GM12878 (cell line): ENCODE measurements around the gene LSM14A. TPM values are rescaled to one million over a fixed set of nuclear protein-coding genes. Genes with fewer than 3 reads are reported as not detected.

Experiments
- BHLHE40 ChIP-seq, 2 experiments: fragments of 450-650 bp in 1 of 2; IDR thresholded peaks; 2 replicates each; pipeline ENCODE4 v1.6.1; 2011 to 2017; ENCODE audit warnings: low read depth in 2 of 2, borderline replicate concordance in 1 of 2, improper control_type of control experiment in 1 of 2, low read length in 1 of 2, mild to moderate bottlenecking in 1 of 2
- CBX5 ChIP-seq: sonication (generic); IDR thresholded peaks from 2 replicates; pipeline ENCODE4 v1.6.1; 2016; ENCODE audit warnings: low read depth, moderate library complexity, mild to moderate bottlenecking, inconsistent platforms
- CHD1 ChIP-seq: IDR thresholded peaks from 2 replicates; pipeline ENCODE4 v1.6.1; 2012; ENCODE audit warnings: low read depth, low read length, improper control_type of control experiment
- FOXM1 ChIP-seq: IDR thresholded peaks from 2 replicates; pipeline ENCODE4 v1.6.1; 2012; ENCODE audit warnings: low read depth, mild to moderate bottlenecking, inconsistent platforms, low read length, moderate library complexity
- HDAC6 ChIP-seq: fragments of 200-600 bp; sonication (generic); IDR thresholded peaks from one replicate; pipeline ENCODE4 v1.8.0; 2017; ENCODE audit warnings: antibody characterized with exemption; ENCODE audit not compliant: unreplicated experiment
- HDGF ChIP-seq: fragments of 450-650 bp; IDR thresholded peaks from 2 replicates; pipeline ENCODE4 v1.6.1; 2016; ENCODE audit warnings: antibody characterized with exemption
- IKZF1 ChIP-seq: fragments of 450-650 bp; conservative IDR thresholded peaks from 2 replicates; pipeline ENCODE4 v1.6.1; 2017; ENCODE audit warnings: antibody characterized with exemption, mild to moderate bottlenecking
- IRF4 ChIP-seq: IDR thresholded peaks from 2 replicates; pipeline ENCODE4 v1.6.1; 2011; ENCODE audit warnings: low read depth, low read length
- MEF2A ChIP-seq: IDR thresholded peaks from 2 replicates; pipeline ENCODE4 v1.6.1; 2011; ENCODE audit warnings: low read depth, mild to moderate bottlenecking, low read length, moderate library complexity; ENCODE audit not compliant: insufficient read depth
- MEF2B ChIP-seq: fragments of 450-650 bp; IDR thresholded peaks from 2 replicates; pipeline ENCODE4 v1.6.1; 2018; ENCODE audit warnings: mild to moderate bottlenecking, moderate library complexity; ENCODE audit not compliant: partially characterized antibody, poor library complexity, severe bottlenecking
- RB1 ChIP-seq: fragments of 450-650 bp; formaldehyde crosslinking; IDR thresholded peaks from 2 replicates; pipeline ENCODE4 v1.6.1; 2017; ENCODE audit warnings: mild to moderate bottlenecking, borderline replicate concordance
- RBBP5 ChIP-seq: fragments of 200-600 bp; sonication (generic); conservative IDR thresholded peaks from 2 replicates; pipeline ENCODE4 v1.6.1; 2016
- REST ChIP-seq: IDR thresholded peaks from 2 replicates; pipeline ENCODE4 v1.6.1; 2012; ENCODE audit warnings: mild to moderate bottlenecking, low read depth, low read length
- RFX5 ChIP-seq: IDR thresholded peaks from 2 replicates; pipeline ENCODE4 v1.6.1; 2011; ENCODE audit warnings: low read depth, low read length, improper control_type of control experiment
- SMAD5 ChIP-seq: IDR thresholded peaks from 2 replicates; pipeline ENCODE4 v1.6.1; 2016; ENCODE audit warnings: antibody characterized with exemption, low read depth
- TAF1 ChIP-seq: IDR thresholded peaks from 2 replicates; pipeline ENCODE4 v1.6.1; 2011; ENCODE audit warnings: mild to moderate bottlenecking, low read depth, low read length, borderline replicate concordance
- TCF3 ChIP-seq: IDR thresholded peaks from 2 replicates; pipeline ENCODE4 v1.6.1; 2012; ENCODE audit warnings: low read depth, mild to moderate bottlenecking, low read length, borderline replicate concordance; ENCODE audit not compliant: insufficient read depth
- ZBTB40 ChIP-seq: fragments of 450-650 bp; IDR thresholded peaks from 2 replicates; pipeline ENCODE4 v1.6.1; 2016; ENCODE audit warnings: mild to moderate bottlenecking, moderate library complexity, borderline replicate concordance
- polyA plus RNA-seq, 11 experiments: library from polyadenylated mRNA; depleted of rRNA in 4 of 11; unstranded in 6 of 11; stranded (reverse) in 5 of 11; fragments of >200 nt; fragmentation: Nextera tagmentation in 4 of 11; fragmentation: Illumina TruSeq in 1 of 11; extraction: Ambion mirVana in 4 of 11; extraction: Trizol in 1 of 11; gene quantifications; 1 replicate in 1 of 11; 2 replicates in 10 of 11; pipeline versions ENCODE4 v1.2.1 to v1.2.3, GENCODE V29; 2011 to 2016; ENCODE audit warnings: inconsistent platforms in 2 of 11, missing spikeins in 2 of 11, low read depth in 1 of 11
- total RNA-seq, 4 experiments: library from RNA; depleted of rRNA in 3 of 4; stranded (reverse); fragments of >200 nt in 3 of 4; fragmentation: Illumina TruSeq in 1 of 4; extraction: Trizol in 1 of 4; gene quantifications; 2 replicates each; pipeline versions ENCODE4 v1.2.1 to v1.2.3, GENCODE V29; 2013 to 2021
- TF ChIP-seq, protein P1 (sequence below): fragments of 450-650 bp; IDR thresholded peaks from 2 replicates; pipeline ENCODE4 v1.6.1; 2017; ENCODE audit warnings: antibody characterized with exemption, mild to moderate bottlenecking, moderate library complexity

LSM14A gene
- total and polyA plus RNA-seq, 10 of the 15 experiments (the other 5 are each of a cell fraction or from before 2014, with no cell fraction given): 21.9 to 193 (median 89.4) TPM

DNA sequence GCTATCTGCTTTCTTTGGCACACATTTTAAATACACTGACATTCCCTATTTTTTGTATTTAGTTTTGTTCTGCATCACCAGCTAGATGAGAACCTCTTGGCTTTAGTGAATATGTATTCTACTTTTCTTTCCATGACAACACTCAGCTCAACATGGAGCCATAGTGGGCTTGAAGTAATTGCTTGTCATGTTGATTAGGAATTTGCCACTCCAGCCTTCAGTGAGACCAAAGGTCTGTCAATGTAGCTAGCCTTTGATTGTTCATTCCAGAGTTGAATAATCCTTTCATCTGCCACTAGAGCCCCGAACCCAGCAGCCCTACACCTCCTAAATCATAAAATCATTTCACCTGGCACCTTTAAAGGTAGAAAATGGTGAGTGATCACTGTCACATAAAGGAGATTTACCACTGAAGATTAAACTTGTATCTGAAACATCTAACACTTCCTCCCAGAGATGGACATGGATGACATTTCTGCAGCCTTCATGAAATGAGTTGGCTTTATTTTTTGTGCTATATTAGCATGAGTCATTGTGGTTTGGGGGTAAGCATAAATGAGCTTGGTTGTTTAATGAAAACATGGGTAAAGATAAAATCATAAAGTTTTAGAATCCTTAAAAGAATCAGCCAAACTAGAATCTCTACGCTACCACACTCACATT, 52.8 kb downstream of the LSM14A start (continued):
- TF ChIP-seq ZBTB40 (no peak), MEF2B (no peak), SMAD5 (no peak), CBX5 (no peak), IRF4 (peak; percentile 66; the same call in 1 of the 2 replicates), TCF3 (no peak), FOXM1 (no peak), HDAC6 (no peak), RB1 (no peak), IKZF1 (no peak), BHLHE40 (IDR thresholded peaks at IDR 0.05; ENCODE audit: borderline replicate concordance in 1 of 2, low read depth in 2 of 2, low read length in 1 of 2) (no peak), TAF1 (no peak), HDGF (no peak), RBBP5 (no peak), CHD1 (no peak), MEF2A (no peak), RFX5 (no peak), REST (no peak)
- TF ChIP-seq, protein P1, sequence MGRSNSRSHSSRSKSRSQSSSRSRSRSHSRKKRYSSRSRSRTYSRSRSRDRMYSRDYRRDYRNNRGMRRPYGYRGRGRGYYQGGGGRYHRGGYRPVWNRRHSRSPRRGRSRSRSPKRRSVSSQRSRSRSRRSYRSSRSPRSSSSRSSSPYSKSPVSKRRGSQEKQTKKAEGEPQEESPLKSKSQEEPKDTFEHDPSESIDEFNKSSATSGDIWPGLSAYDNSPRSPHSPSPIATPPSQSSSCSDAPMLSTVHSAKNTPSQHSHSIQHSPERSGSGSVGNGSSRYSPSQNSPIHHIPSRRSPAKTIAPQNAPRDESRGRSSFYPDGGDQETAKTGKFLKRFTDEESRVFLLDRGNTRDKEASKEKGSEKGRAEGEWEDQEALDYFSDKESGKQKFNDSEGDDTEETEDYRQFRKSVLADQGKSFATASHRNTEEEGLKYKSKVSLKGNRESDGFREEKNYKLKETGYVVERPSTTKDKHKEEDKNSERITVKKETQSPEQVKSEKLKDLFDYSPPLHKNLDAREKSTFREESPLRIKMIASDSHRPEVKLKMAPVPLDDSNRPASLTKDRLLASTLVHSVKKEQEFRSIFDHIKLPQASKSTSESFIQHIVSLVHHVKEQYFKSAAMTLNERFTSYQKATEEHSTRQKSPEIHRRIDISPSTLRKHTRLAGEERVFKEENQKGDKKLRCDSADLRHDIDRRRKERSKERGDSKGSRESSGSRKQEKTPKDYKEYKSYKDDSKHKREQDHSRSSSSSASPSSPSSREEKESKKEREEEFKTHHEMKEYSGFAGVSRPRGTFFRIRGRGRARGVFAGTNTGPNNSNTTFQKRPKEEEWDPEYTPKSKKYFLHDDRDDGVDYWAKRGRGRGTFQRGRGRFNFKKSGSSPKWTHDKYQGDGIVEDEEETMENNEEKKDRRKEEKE: no peak
